PC-9 (cell line): ENCODE data around the gene SGIP1. TPM values are rescaled to one million over a fixed set of nuclear protein-coding genes. Genes with fewer than 3 reads are reported as not detected.

ENCODE experiments used
- BruUV-seq: library from RNA; stranded (reverse); fragments of 400-500 nt; replicated peaks from 2 replicates; lab custom pipeline; 2021; lab: Mats Ljungman, UMichigan
- CTCF ChIA-PET: fragments of 300-600 bp; sonication (Branson Sonifier 250); formaldehyde crosslinking; loops from one replicate; lab custom pipeline; 2022; ENCODE audit warnings: antibody characterized with exemption; lab: Charles Lee
- POLR2A ChIA-PET: fragments of 300-600 bp; sonication (Branson Sonifier 250); formaldehyde crosslinking; loops from one replicate; lab custom pipeline; 2022; ENCODE audit warnings: antibody characterized with exemption; ENCODE audit not compliant: unreplicated experiment; lab: Charles Lee
- DNase-seq, 2 experiments: peaks; one replicate each; pipeline versions ENCODE4 v3.0.0 to v3.0.0-alpha.2; 2015 to 2022; ENCODE audit warnings: mixed read lengths in 1 of 2
- H2AFZ ChIP-seq: fragments of 200-600 bp; sonication (generic); 2 replicates; pipeline ENCODE4 v1.8.1; 2017; ENCODE audit warnings: antibody characterized with exemption
- H3F3A ChIP-seq: fragments of 200-600 bp; sonication (generic); 2 replicates; pipeline ENCODE4 v1.8.1; 2017; ENCODE audit warnings: antibody characterized with exemption, mild to moderate bottlenecking, low read depth; ENCODE audit not compliant: insufficient read depth
- H3K27ac ChIP-seq: fragments of 200-600 bp; sonication (generic); 2 replicates; pipeline ENCODE4 v1.6.1; 2016; ENCODE audit warnings: mixed run types
- H3K27me3 ChIP-seq: fragments of 200-600 bp; sonication (generic); 2 replicates; pipeline ENCODE4 v1.6.1; 2016; ENCODE audit warnings: low read depth, mixed run types; ENCODE audit not compliant: insufficient read depth
- H3K36me3 ChIP-seq: fragments of 200-600 bp; sonication (generic); 2 replicates; pipeline ENCODE4 v1.6.1; 2016; ENCODE audit warnings: low read depth, mixed run types
- H3K4me1 ChIP-seq: fragments of 200-600 bp; sonication (generic); replicated peaks from 2 replicates; pipeline ENCODE4 v1.6.1; 2016; ENCODE audit warnings: mixed run types; ENCODE audit not compliant: insufficient read depth
- H3K4me2 ChIP-seq: fragments of 200-600 bp; sonication (generic); 2 replicates; pipeline ENCODE4 v1.6.1; 2017; ENCODE audit warnings: mixed run types
- H3K4me3 ChIP-seq: fragments of 200-600 bp; sonication (generic); 2 replicates; pipeline ENCODE4 v1.6.1; 2016; ENCODE audit warnings: mixed run types
- H3K79me2 ChIP-seq: fragments of 200-600 bp; sonication (generic); 2 replicates; pipeline ENCODE4 v1.6.1; 2017; ENCODE audit warnings: low read depth, mixed run types
- H3K9me2 ChIP-seq: fragments of 200-600 bp; sonication (generic); 2 replicates; pipeline ENCODE4 v1.8.1; 2017; ENCODE audit warnings: mild to moderate bottlenecking; ENCODE audit not compliant: insufficient read depth
- H3K9me3 ChIP-seq: fragments of 200-600 bp; sonication (generic); 2 replicates; pipeline ENCODE4 v1.8.1; 2016; ENCODE audit warnings: low read depth; ENCODE audit not compliant: insufficient read depth
- H4K20me1 ChIP-seq: fragments of 200-600 bp; sonication (generic); 2 replicates; pipeline ENCODE4 v1.8.1; 2017; ENCODE audit not compliant: insufficient read depth
- CTCF ChIP-seq: fragments of 200-600 bp; sonication (generic); conservative IDR thresholded peaks from 2 replicates; pipeline ENCODE4 v1.6.1; 2017; ENCODE audit warnings: mixed run types, antibody characterized with exemption, mild to moderate bottlenecking, moderate library complexity
- EZH2 ChIP-seq: fragments of 200-600 bp; sonication (generic); IDR thresholded peaks from 2 replicates; pipeline ENCODE4 v1.8.0; 2017; ENCODE audit warnings: antibody characterized with exemption, low read depth
- intact Hi-C: fragments of 100-400 bp; cut with micrococcal nuclease; formaldehyde crosslinking; loops from one replicate; pipeline ENCODE4 v1.10.0; 2022; ENCODE audit not compliant: unreplicated experiment
- total RNA-seq: library from RNA; stranded (reverse); gene quantifications from 2 replicates; pipeline ENCODE4 v1.2.3, GENCODE V29; 2021

Gene SGIP1
- total RNA-seq, 1 experiment from 2014 or later: not detected

DNA sequence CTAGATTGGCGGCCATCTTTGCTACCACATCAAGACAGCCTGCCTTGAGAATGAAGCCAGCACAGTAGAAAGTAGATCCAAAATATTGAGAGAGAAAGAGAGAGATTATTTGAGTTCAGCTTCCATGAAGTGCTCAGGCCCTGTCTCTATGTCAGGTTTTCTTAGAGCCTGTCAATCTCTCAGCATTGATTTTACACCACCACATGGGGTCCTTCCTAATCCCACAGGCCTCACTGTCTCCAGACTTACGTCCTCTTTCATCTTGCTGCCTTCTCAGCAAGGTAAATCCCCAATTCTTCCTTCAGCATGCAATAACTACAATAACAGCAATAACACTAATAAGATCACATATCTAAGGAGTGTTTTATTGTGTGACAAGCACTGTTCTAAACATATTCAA lies 239.3 kb downstream of the SGIP1 start:
- no TSS peak for BruUV-seq
- H3K36me3 ChIP-seq: no peaks in the 10 kb centered on the region
- ChIA-PET POLR2A (no interaction called here), CTCF (interaction anchor here (0.8 kb wide), 1 partner anchor 223 kb away, joined by 4 read pairs; no protein-coding TSS in a partner anchor)
- H2AFZ ChIP-seq: no peak overlapping the region
- no peak overlapping the region for H3K4me2 ChIP-seq
- H3K9me2 ChIP-seq: no peaks in the 10 kb centered on the region
- no peaks in the 10 kb centered on the region for H3K4me1 ChIP-seq
- no peak overlapping the region for H3K27ac ChIP-seq
- H3K27me3 ChIP-seq: no peaks in the 10 kb centered on the region
- TF ChIP-seq EZH2 (no peak), CTCF (no peak)
- intact Hi-C loops: no loop called here
- H3K4me3 ChIP-seq: no peak overlapping the region
- H3F3A ChIP-seq: no peaks in the 10 kb centered on the region
- H3K9me3 ChIP-seq: no peaks in the 10 kb centered on the region
- no peak for DNase-seq
- H3K79me2 ChIP-seq: no peaks in the 10 kb centered on the region
- H4K20me1 ChIP-seq: no peaks in the 10 kb centered on the region

DNA sequence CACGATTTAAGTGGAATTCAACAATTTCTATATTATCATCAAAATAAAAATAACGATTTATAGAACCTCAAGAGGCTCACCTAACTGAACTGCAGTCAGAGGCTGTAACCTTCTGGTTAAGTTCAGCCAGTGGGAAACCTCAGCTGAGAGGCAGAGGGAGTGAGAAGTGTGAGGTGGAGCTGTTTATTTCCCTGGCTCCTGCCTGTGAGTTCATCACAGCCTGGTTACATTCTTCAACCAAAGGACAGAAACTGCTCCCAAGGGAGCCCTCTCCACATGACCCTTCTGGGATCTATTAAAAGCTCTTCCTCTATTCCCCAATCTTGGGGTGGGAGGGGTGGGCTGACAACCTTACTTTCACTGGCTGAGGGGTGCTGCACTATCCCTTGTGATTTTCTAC lies 240.5 kb downstream of the SGIP1 start:
- Histone ChIP-seq H3K4me2 (no peak overlapping the region), H2AFZ (no peak overlapping the region), H3K9me3 (no peaks in the 10 kb centered on the region), H4K20me1 (no peaks in the 10 kb centered on the region), H3K4me3 (no peak overlapping the region), H3K4me1 (no peaks in the 10 kb centered on the region), H3K27me3 (no peaks in the 10 kb centered on the region), H3K36me3 (no peaks in the 10 kb centered on the region), H3F3A (no peaks in the 10 kb centered on the region), H3K9me2 (no peaks in the 10 kb centered on the region), H3K27ac (no peak overlapping the region), H3K79me2 (no peaks in the 10 kb centered on the region)
- ChIA-PET CTCF (no interaction called here), POLR2A (interaction anchor here (0.6 kb wide), 1 partner anchor 139 kb away, joined by 11 read pairs; no protein-coding TSS in a partner anchor)
- BruUV-seq: no TSS peak
- no peak for DNase-seq
- intact Hi-C loops: no loop called here
- TF ChIP-seq EZH2 (no peak), CTCF (no peak)

GRCh38 chr1:66775646-66776045 lies 241.7 kb downstream of the SGIP1 start:
- Histone ChIP-seq H3K36me3 (no peaks in the 10 kb centered on the region), H3K27me3 (no peaks in the 10 kb centered on the region), H3K4me2 (no peak overlapping the region), H3K4me1 (no peaks in the 10 kb centered on the region), H3K4me3 (no peak overlapping the region), H2AFZ (no peak overlapping the region), H3K9me2 (no peaks in the 10 kb centered on the region), H3K79me2 (no peaks in the 10 kb centered on the region), H3K9me3 (no peaks in the 10 kb centered on the region), H3F3A (no peaks in the 10 kb centered on the region), H4K20me1 (no peaks in the 10 kb centered on the region; the same call in 1 of the 2 replicates), H3K27ac (no peak overlapping the region)
- no peak for TF ChIP-seq EZH2
- no peak for TF ChIP-seq CTCF
- intact Hi-C loops: no loop called here
- CTCF ChIA-PET: no interaction called here
- BruUV-seq: no TSS peak
- POLR2A ChIA-PET: interaction anchor here (0.6 kb wide), 1 partner anchor 169 kb away, joined by 3 read pairs; no protein-coding TSS in a partner anchor
- no peak for DNase-seq
